ENCODE measurements around the gene SGF29.

- TF ChIP-seq POLR2A (IDR thresholded peaks at IDR 0.05) (no peak), CTCF (IDR thresholded peaks at IDR 0.05) (no peak), POLR2AphosphoS5 (IDR thresholded peaks at IDR 0.05) (no peak), EP300 (IDR thresholded peaks at IDR 0.05) (no peak)
Measured at GRCh38 chr16:28574925-28575324, 21.2 kb downstream of the SGF29 start.
